Neural cell (in vitro differentiated cells): Measurements from ENCODE around the gene SH3RF2. TPM values are rescaled to one million over a fixed set of nuclear protein-coding genes. Genes with fewer than 3 reads are reported as not detected.

Experiments
- H2AFZ ChIP-seq: fragments of 200-600, 300-800 bp; sonication (generic), shearing (Covaris generic); 2 replicates; pipeline ENCODE4 v1.6.0; 2014; ENCODE audit warnings: low read depth, mild to moderate bottlenecking, antibody characterized with exemption, low read length, moderate library complexity
- H3F3A ChIP-seq: fragments of 200-600 bp; shearing (Covaris generic); 2 replicates; pipeline ENCODE4 v1.6.1; 2016; ENCODE audit warnings: mild to moderate bottlenecking, moderate library complexity, mixed read lengths, antibody characterized with exemption, low read length; ENCODE audit not compliant: insufficient read depth, poor library complexity, severe bottlenecking
- H3K27ac ChIP-seq: fragments of 200-600, 300-800 bp; sonication (generic), shearing (Covaris generic); 2 replicates; pipeline ENCODE4 v1.5.1; 2014; ENCODE audit warnings: mild to moderate bottlenecking, low read length, moderate library complexity
- H3K27me3 ChIP-seq: fragments of 300-800, 200-600 bp; sonication (generic), shearing (Covaris generic); 2 replicates; pipeline ENCODE4 v1.6.0; 2014; ENCODE audit warnings: mild to moderate bottlenecking, low read depth, low read length, moderate library complexity; ENCODE audit not compliant: insufficient read depth
- H3K36me3 ChIP-seq: fragments of 300-800, 200-600 bp; sonication (generic), shearing (Covaris generic); 2 replicates; pipeline ENCODE4 v1.5.1; 2014; ENCODE audit warnings: mild to moderate bottlenecking, antibody characterized with exemption, low read length, moderate library complexity; ENCODE audit not compliant: insufficient read depth
- H3K4me2 ChIP-seq: fragments of 300-800, 200-600 bp; sonication (generic), shearing (Covaris generic); 2 replicates; pipeline ENCODE4 v1.6.0; 2014; ENCODE audit warnings: mild to moderate bottlenecking, low read length
- H3K4me3 ChIP-seq: fragments of 300-800, 200-600 bp; sonication (generic), shearing (Covaris generic); 2 replicates; pipeline ENCODE4 v1.5.1; 2014; ENCODE audit warnings: mild to moderate bottlenecking, low read length, moderate library complexity
- H3K79me2 ChIP-seq: fragments of 200-600 bp; shearing (Covaris generic); replicated peaks from 2 replicates; pipeline ENCODE4 v1.6.0; 2014; ENCODE audit warnings: mild to moderate bottlenecking, low read length, moderate library complexity; ENCODE audit not compliant: insufficient read depth
- H3K9ac ChIP-seq: fragments of 300-800, 200-600 bp; sonication (generic), shearing (Covaris generic); 2 replicates; pipeline ENCODE4 v1.6.1; 2016; ENCODE audit warnings: mild to moderate bottlenecking, low read length, mixed read lengths
- H3K9me2 ChIP-seq: fragments of 200-600 bp; shearing (Covaris generic); 2 replicates; pipeline ENCODE4 v1.6.1; 2016; ENCODE audit warnings: mild to moderate bottlenecking, low read length, mixed read lengths; ENCODE audit not compliant: insufficient read depth
- H3K9me3 ChIP-seq: fragments of 200-600, 300-800 bp; sonication (generic), shearing (Covaris generic); 2 replicates; pipeline ENCODE4 v1.6.1; 2016; ENCODE audit warnings: mild to moderate bottlenecking, mixed run types, low read length, moderate library complexity, mixed read lengths
- H4K20me1 ChIP-seq: fragments of 200-600 bp; shearing (Covaris generic); 2 replicates; pipeline ENCODE4 v1.6.1; 2016; ENCODE audit warnings: mild to moderate bottlenecking, mixed run types; ENCODE audit not compliant: insufficient read depth
- EP300 ChIP-seq: fragments of 450-650 bp; conservative IDR thresholded peaks from 2 replicates; pipeline ENCODE4 v1.6.1; 2014; ENCODE audit warnings: antibody characterized with exemption, mild to moderate bottlenecking, moderate library complexity; ENCODE audit not compliant: poor library complexity, severe bottlenecking
- EZH2 ChIP-seq: fragments of 200-600, 300-800 bp; shearing (Covaris generic), sonication (generic); IDR thresholded peaks from 2 replicates; pipeline ENCODE4 v1.6.1; 2014; ENCODE audit warnings: antibody characterized with exemption, low read length, borderline replicate concordance, mild to moderate bottlenecking; ENCODE audit not compliant: insufficient read depth, poor library complexity, severe bottlenecking
- MXI1 ChIP-seq: fragments of 450-650 bp; conservative IDR thresholded peaks from 2 replicates; pipeline ENCODE4 v1.6.1; 2014; ENCODE audit warnings: antibody characterized with exemption, mild to moderate bottlenecking; ENCODE audit not compliant: poor library complexity, severe bottlenecking
- POLR2AphosphoS5 ChIP-seq: IDR thresholded peaks from 2 replicates; pipeline ENCODE4 v1.6.1; 2012
- RAD21 ChIP-seq: fragments of 450-650 bp; conservative IDR thresholded peaks from 2 replicates; pipeline ENCODE4 v1.6.1; 2014; ENCODE audit warnings: antibody characterized with exemption, mild to moderate bottlenecking, moderate library complexity
- SMC3 ChIP-seq: fragments of 450-650 bp; conservative IDR thresholded peaks from 2 replicates; pipeline ENCODE4 v1.6.1; 2014; ENCODE audit warnings: antibody characterized with exemption, mild to moderate bottlenecking, moderate library complexity; ENCODE audit not compliant: poor library complexity
- TAF1 ChIP-seq: IDR thresholded peaks from 2 replicates; pipeline ENCODE4 v1.6.1; 2012; ENCODE audit warnings: low read depth
- polyA plus RNA-seq: library from polyadenylated mRNA; depleted of rRNA; stranded (reverse); fragments of >200 nt; gene quantifications from 2 replicates; pipeline ENCODE4 v1.2.3, GENCODE V29; 2014
- TF ChIP-seq, protein P1 (sequence below): IDR thresholded peaks from 2 replicates; pipeline ENCODE4 v1.6.1; 2012; ENCODE audit warnings: borderline replicate concordance
- TF ChIP-seq, protein P2 (sequence below): fragments of 450-650 bp; IDR thresholded peaks from 2 replicates; pipeline ENCODE4 v1.5.1; 2014; ENCODE audit warnings: antibody characterized with exemption, mild to moderate bottlenecking, moderate library complexity; ENCODE audit not compliant: poor library complexity, severe bottlenecking

Gene SH3RF2
- polyA plus RNA-seq, 1 donor from 2014 or later = not detected

DNA sequence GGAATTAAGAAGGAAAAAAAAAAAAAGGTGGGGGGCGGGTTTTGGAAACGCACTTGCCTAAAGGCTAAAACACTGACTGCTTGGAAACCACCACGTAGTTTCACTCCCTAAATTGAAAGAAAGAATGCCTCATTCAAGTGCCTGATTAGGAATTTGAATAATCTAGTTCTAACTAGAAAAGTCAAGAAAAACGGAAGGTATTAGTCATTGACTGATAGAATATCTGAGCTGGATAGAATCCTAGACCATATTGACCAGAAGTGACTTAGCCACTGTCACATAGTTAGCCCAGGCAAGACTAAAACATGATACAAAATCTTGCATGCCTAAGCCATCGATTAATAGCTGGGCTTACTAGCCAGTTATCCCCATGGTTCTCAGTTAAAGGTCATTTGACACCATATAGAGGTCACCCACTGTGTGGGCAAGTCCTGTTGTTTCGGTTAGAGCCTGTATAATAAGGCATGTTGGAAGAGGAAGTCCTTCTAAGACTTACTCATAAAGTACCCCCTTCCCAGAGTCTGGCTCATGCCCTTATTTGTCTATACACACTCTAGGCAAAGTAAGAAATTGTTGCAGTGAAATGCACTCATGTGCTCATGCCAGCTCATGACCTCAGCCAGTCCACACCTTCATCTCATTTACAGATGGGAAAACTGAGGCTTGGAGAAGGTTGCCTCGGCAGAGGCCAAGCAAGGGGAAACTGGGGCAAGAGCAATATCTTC is 40.2 kb downstream of the SH3RF2 start:
- Histone ChIP-seq H3K9me2 (no peaks in the 10 kb centered on the region), H3K4me3 (no peak overlapping the region), H3K27me3 (no peaks in the 10 kb centered on the region), H4K20me1 (no peaks in the 10 kb centered on the region), H3K4me2 (no peak overlapping the region), H3K9ac (no peak overlapping the region), H3K79me2 (no peaks in the 10 kb centered on the region), H3K36me3 (no peaks in the 10 kb centered on the region), H3K9me3 (no peaks in the 10 kb centered on the region), H2AFZ (no peak overlapping the region), H3K27ac (no peak overlapping the region), H3F3A (no peaks in the 10 kb centered on the region)
- TF ChIP-seq RAD21 (no peak), TAF1 (no peak), MXI1 (no peak), POLR2AphosphoS5 (no peak), EP300 (no peak), SMC3 (no peak), EZH2 (no peak)
- TF ChIP-seq, protein P1, sequence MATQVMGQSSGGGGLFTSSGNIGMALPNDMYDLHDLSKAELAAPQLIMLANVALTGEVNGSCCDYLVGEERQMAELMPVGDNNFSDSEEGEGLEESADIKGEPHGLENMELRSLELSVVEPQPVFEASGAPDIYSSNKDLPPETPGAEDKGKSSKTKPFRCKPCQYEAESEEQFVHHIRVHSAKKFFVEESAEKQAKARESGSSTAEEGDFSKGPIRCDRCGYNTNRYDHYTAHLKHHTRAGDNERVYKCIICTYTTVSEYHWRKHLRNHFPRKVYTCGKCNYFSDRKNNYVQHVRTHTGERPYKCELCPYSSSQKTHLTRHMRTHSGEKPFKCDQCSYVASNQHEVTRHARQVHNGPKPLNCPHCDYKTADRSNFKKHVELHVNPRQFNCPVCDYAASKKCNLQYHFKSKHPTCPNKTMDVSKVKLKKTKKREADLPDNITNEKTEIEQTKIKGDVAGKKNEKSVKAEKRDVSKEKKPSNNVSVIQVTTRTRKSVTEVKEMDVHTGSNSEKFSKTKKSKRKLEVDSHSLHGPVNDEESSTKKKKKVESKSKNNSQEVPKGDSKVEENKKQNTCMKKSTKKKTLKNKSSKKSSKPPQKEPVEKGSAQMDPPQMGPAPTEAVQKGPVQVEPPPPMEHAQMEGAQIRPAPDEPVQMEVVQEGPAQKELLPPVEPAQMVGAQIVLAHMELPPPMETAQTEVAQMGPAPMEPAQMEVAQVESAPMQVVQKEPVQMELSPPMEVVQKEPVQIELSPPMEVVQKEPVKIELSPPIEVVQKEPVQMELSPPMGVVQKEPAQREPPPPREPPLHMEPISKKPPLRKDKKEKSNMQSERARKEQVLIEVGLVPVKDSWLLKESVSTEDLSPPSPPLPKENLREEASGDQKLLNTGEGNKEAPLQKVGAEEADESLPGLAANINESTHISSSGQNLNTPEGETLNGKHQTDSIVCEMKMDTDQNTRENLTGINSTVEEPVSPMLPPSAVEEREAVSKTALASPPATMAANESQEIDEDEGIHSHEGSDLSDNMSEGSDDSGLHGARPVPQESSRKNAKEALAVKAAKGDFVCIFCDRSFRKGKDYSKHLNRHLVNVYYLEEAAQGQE = no peak
- TF ChIP-seq, protein P2, sequence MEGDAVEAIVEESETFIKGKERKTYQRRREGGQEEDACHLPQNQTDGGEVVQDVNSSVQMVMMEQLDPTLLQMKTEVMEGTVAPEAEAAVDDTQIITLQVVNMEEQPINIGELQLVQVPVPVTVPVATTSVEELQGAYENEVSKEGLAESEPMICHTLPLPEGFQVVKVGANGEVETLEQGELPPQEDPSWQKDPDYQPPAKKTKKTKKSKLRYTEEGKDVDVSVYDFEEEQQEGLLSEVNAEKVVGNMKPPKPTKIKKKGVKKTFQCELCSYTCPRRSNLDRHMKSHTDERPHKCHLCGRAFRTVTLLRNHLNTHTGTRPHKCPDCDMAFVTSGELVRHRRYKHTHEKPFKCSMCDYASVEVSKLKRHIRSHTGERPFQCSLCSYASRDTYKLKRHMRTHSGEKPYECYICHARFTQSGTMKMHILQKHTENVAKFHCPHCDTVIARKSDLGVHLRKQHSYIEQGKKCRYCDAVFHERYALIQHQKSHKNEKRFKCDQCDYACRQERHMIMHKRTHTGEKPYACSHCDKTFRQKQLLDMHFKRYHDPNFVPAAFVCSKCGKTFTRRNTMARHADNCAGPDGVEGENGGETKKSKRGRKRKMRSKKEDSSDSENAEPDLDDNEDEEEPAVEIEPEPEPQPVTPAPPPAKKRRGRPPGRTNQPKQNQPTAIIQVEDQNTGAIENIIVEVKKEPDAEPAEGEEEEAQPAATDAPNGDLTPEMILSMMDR = no peak

DNA sequence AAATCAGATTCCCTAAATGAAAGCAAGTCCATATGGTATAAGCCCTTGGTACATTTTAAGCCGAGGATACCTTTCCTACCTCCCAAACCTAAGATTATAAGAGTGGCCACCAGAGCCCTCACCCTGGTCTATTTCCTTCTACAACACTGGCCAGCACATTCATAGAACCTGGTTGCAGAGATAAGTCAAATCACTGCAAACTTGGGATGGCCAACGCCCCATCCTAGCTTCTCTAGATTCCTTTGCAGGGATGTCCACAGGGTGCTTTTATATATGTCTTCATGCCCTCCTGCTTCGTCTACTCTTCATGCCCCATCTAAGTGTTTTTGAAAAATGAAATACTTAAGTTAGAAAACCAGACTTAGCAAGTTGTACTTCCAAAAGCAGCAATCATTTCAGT is 41.8 kb downstream of the SH3RF2 start:
- TF ChIP-seq RAD21 (no peak), SMC3 (no peak), TAF1 (no peak), EP300 (no peak), POLR2AphosphoS5 (no peak)
- TF ChIP-seq, protein P1 = no peak
- TF ChIP-seq, protein P2 = no peak
- Histone ChIP-seq H3K4me3 (no peak overlapping the region), H3F3A (no peaks in the 10 kb centered on the region), H3K36me3 (no peaks in the 10 kb centered on the region), H4K20me1 (no peaks in the 10 kb centered on the region), H3K79me2 (no peaks in the 10 kb centered on the region), H3K9me3 (no peaks in the 10 kb centered on the region), H3K9ac (no peak overlapping the region), H3K27ac (no peak overlapping the region), H2AFZ (no peak overlapping the region), H3K27me3 (no peaks in the 10 kb centered on the region), H3K4me2 (no peak overlapping the region), H3K9me2 (no peaks in the 10 kb centered on the region)
